Dendritic cell treated with granulocyte-macrophage colony-stimulating factor and Interleukin-4, amounts not matched to agents 40 ng/mL and 50 ng/mL, for 4 days (primary cell): ENCODE data around the gene URB1.

Source experiments
- H3K27ac Mint-ChIP-seq: one replicate; pipeline ENCODE4 v1.8.0; 2022; ENCODE audit warnings: mild to moderate bottlenecking, mixed read lengths
- H3K27me3 Mint-ChIP-seq: one replicate; pipeline ENCODE4 v1.8.0; 2022; ENCODE audit warnings: mild to moderate bottlenecking, mixed read lengths
- H3K36me3 Mint-ChIP-seq: one replicate; pipeline ENCODE4 v1.8.0; 2022; ENCODE audit warnings: low read depth, mixed read lengths
- H3K4me1 Mint-ChIP-seq: one replicate; pipeline ENCODE4 v1.8.0; 2022; ENCODE audit warnings: low read depth, mixed read lengths
- H3K4me3 Mint-ChIP-seq: one replicate; pipeline ENCODE4 v1.8.0; 2022; ENCODE audit warnings: mild to moderate bottlenecking, moderate library complexity, mixed read lengths
- H3K9me3 Mint-ChIP-seq: one replicate; pipeline ENCODE4 v1.8.0; 2022; ENCODE audit warnings: mixed read lengths
- intact Hi-C: fragments of 100-400 bp; cut with micrococcal nuclease; formaldehyde crosslinking; loops from one replicate; pipeline ENCODE4 v1.15.0; 2022

The URB1 gene

DNA sequence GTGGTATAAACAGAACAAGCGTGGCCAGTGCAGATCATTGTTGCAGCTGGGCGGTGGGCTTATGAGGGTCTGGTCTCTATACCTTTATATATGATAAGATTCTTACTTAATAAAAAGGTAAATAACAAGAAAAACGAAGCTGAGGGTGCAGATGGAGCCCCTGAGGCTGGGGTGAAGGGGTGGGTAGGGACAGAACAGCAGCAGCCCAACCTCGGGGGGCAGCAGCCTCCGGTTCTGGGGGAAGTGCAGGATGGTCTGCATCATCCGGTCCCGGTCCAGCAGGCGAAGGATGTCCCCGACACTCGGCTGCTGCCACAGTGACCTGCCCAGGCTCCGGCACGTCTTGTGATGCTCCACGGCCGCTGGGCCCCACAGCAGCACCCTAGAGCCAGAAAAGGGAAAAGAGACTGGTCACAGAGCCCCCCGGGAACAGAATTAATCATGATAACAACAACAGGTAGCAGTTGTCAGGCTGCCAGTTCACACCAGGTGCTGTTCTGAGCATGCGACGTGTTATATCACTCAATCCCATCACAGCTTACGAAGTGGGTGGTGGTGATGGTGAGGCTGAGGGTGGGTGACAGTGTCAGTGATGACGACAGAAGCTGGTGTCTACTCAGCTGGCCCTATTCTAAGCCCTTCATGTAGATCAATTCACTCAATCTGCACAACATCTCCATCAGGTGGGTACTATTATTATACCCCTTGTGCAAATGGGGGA is 58.7 kb downstream of the URB1 start:
- Mint-ChIP-seq H3K27ac (no peak overlapping the region), H3K36me3 (peaks cover 100% of the 10 kb centered on the region), H3K27me3 (no peaks in the 10 kb centered on the region), H3K4me1 (no peaks in the 10 kb centered on the region), H3K4me3 (no peak overlapping the region), H3K9me3 (no peaks in the 10 kb centered on the region)
- intact Hi-C loops = no loop called here

DNA sequence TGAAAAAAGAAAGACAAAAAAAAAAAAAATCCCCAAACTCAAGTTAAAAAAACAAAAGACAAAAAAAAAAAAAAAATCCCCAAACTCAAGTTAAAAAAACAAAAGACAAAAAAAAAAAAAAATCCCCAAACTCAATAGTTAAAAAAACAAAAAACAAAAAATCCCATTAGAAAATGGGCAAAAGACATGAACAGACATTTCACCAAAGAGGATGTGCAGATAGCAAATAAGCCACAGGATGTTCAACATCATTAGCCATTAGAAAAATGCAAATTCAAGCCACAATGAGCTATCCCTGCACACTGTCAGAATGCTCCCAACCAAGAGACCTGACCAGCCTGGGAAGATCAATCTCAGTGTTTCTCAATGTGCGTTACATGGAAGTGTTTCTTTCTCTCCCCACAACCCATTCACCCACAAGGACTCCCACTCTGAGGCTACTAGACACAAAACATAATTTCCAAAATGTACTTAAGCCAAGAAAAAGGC is 60.3 kb downstream of the URB1 start:
- intact Hi-C loops = no loop called here
- Mint-ChIP-seq H3K4me3 (no peak overlapping the region), H3K27ac (no peak overlapping the region), H3K36me3 (peaks cover 100% of the 10 kb centered on the region), H3K4me1 (no peaks in the 10 kb centered on the region), H3K27me3 (no peaks in the 10 kb centered on the region), H3K9me3 (no peaks in the 10 kb centered on the region)

DNA sequence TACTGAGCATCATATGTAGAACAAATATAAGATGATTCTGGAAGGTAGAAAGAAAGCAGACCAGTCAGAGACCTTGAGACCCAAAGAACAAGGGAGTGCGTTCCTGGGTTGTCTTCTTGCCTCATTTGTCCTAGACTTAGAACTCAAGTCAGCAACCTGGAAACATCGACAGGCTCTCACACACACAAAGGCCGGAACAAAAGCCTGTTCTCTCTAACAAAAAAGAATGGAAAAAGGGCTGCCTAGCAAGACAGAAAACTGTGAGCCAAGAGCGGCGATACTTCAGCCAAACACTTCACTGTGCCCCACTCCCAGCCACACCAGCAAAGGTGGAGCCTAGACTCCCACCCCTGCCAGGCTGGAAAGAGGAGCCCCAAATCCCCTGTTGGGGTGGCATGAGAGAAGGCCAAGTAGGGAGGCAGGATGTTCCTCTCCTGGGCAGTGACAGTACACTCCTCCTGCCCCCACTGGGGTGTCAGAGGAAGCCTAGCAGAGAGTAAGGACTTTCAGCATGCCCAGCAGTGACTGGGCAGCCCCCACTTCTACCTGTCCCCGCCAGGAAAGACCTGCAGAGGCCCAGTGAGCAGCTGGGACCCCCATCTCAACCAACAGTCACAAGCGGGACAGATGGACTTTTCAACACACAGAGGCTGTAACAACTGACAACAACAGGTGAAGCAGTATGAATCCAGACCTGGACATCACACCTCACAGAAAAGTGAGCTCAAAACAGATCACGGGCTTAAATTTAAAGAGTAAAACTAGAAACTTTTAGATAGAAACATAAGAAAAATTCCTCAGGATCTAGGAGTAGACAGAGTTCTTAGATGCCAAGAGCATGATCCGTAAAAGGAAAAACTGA is 61.1 kb downstream of the URB1 start:
- H3K4me1 Mint-ChIP-seq = no peaks in the 10 kb centered on the region
- H3K9me3 Mint-ChIP-seq = no peaks in the 10 kb centered on the region

DNA sequence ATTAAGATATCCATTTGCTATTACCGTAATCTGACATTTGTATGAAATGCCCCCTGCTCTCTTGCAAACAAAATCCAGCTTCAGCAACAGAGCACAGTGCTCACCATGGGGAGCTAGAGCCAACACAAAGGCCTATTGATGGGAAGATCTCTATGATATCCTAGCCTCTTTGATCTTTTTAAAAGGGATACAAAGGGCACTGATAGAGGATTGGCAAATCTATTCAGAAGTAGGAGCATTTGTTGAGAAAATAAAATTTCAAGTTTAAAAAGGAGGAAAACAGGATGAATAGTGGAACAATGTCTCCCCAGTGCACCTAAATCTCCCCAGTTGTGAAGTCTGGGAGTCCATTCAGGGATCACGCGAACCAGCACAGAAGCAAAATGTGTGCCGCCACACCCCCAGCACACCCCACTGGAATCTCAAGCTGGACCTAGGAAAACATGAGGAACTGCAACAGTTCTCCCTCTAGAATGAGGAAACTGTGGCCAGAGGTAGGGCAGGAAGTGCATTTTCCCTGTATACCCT is 62.0 kb downstream of the URB1 start:
- no peak overlapping the region for H3K4me3 Mint-ChIP-seq
- H3K27me3 Mint-ChIP-seq = no peaks in the 10 kb centered on the region
- intact Hi-C loops = no loop called here
- no peaks in the 10 kb centered on the region for H3K4me1 Mint-ChIP-seq
- H3K9me3 Mint-ChIP-seq = no peaks in the 10 kb centered on the region
- H3K27ac Mint-ChIP-seq = no peak overlapping the region
- H3K36me3 Mint-ChIP-seq = peaks cover 100% of the 10 kb centered on the region

More for the DNA sequence above, 61.1 kb downstream of the URB1 start:
- no peak overlapping the region for H3K4me3 Mint-ChIP-seq
- intact Hi-C loops = no loop called here
- peaks cover 100% of the 10 kb centered on the region for H3K36me3 Mint-ChIP-seq
- H3K27ac Mint-ChIP-seq = no peak overlapping the region
- H3K27me3 Mint-ChIP-seq = no peaks in the 10 kb centered on the region

DNA sequence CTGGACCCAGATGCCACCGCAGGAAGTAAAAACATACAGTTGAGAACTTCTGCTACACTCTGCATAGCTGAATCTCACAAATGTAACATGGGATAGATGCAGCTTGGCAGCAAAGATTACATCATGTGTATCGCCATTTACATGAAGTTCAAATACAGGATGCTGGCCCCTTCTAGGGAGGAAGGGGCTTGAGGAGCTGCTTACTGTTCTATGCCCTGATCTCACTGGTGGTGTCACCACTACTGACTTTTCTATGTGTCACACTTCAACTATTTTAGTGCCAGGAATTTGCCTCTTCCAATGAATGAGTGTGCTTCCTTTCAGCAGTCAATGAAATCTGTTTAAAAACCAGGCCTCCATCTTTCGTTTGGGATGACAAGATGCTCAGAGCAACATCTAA is 63.0 kb downstream of the URB1 start:
- no peaks in the 10 kb centered on the region for H3K4me1 Mint-ChIP-seq
- H3K27me3 Mint-ChIP-seq = no peaks in the 10 kb centered on the region
- H3K36me3 Mint-ChIP-seq = peaks cover 100% of the 10 kb centered on the region
- H3K4me3 Mint-ChIP-seq = no peak overlapping the region
- intact Hi-C loops = no loop called here
- no peak overlapping the region for H3K27ac Mint-ChIP-seq
- no peaks in the 10 kb centered on the region for H3K9me3 Mint-ChIP-seq

DNA sequence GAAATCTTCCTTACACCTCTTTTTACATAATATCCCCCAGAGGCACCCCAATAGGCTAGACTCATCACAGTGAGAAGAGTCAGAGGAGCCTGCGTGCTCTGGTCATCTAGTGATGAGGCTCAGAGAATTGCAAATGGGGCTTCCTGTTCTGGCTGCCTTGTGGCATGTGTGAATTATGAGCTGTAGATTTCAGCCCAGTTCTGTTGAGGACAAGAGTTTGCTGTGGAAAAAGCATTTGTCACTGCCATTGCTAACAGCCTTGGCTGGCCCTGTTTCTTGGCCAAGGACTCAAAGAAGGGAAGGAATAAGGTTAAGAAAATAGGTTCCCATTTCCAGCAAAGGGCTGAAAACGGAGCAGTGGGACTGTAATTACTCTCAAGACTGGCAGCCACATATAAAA is 63.5 kb downstream of the URB1 start:
- Mint-ChIP-seq H3K4me1 (no peaks in the 10 kb centered on the region), H3K4me3 (no peak overlapping the region), H3K9me3 (no peaks in the 10 kb centered on the region), H3K27ac (no peak overlapping the region), H3K36me3 (peaks cover 100% of the 10 kb centered on the region), H3K27me3 (no peaks in the 10 kb centered on the region)
- intact Hi-C loops = no loop called here

DNA sequence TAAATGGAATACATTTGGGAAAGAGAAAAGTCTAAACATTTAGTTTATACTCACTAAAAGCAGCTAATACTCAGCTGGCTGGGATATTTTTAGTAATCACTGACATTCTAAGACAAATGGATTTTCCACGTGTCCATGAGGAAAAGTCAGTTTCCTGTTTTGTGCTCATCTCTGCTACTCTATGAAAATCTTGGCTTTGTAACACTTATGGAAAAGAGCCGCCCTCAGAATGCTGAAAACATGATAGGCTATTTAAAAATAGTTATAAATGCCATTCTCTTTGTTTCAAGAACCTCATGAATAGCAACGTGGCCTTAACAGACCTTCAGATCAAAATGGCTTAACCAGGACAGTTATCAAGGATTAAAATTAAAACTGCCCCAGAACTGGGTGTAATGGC is 64.2 kb downstream of the URB1 start:
- intact Hi-C loops = no loop called here
- Mint-ChIP-seq H3K36me3 (peaks cover 100% of the 10 kb centered on the region), H3K27me3 (no peaks in the 10 kb centered on the region), H3K4me3 (no peak overlapping the region), H3K27ac (no peak overlapping the region), H3K9me3 (no peaks in the 10 kb centered on the region), H3K4me1 (no peaks in the 10 kb centered on the region)

DNA sequence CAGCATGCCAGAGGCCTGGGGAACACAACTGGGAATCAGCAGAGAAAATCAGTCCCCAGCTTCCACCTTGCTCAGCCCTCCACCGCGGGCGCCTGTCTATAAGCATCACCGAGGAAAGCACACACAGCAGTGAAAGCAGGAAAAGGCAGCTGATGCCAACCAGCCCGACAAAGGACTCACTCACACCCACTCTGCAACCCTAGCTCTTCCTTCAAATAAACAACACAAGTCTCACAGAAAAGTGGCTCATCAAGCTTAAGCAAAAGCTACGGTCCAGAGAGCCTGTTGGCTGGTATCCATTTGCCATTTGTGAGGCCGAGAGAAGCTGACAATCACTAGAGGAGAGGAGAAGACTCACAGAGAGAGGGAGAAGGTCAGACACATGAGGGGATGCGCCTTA is 67.1 kb downstream of the URB1 start:
- H3K27ac Mint-ChIP-seq = no peak overlapping the region
- intact Hi-C loops = no loop called here
- peaks cover 100% of the 10 kb centered on the region for H3K36me3 Mint-ChIP-seq

DNA sequence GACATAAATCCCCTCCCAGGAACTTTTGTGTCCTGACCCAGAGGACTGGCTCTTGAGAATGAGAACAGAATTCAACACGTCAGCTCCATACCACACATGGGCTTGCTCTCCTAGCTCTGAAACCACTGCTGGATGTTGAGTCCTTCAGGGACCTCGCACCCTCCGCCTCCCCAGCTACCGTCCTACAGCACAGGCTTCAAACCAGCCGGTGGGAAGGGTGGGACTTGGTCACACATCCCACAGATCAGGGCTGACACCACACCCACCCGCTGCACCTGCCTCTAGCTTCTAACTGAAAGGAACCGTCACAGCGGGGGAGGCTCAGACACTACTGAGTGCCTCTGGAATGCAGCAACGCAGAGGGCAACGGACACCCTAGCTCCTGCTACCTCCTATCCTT is 70.1 kb downstream of the URB1 start:
- Mint-ChIP-seq H3K27me3 (no peaks in the 10 kb centered on the region), H3K9me3 (no peaks in the 10 kb centered on the region), H3K27ac (no peak overlapping the region), H3K36me3 (peaks cover 100% of the 10 kb centered on the region), H3K4me3 (no peak overlapping the region), H3K4me1 (no peaks in the 10 kb centered on the region)
- intact Hi-C loops = no loop called here

More for the DNA sequence above, 67.1 kb downstream of the URB1 start:
- H3K27me3 Mint-ChIP-seq = no peaks in the 10 kb centered on the region
- no peak overlapping the region for H3K4me3 Mint-ChIP-seq
- H3K4me1 Mint-ChIP-seq = no peaks in the 10 kb centered on the region
- H3K9me3 Mint-ChIP-seq = no peaks in the 10 kb centered on the region

DNA sequence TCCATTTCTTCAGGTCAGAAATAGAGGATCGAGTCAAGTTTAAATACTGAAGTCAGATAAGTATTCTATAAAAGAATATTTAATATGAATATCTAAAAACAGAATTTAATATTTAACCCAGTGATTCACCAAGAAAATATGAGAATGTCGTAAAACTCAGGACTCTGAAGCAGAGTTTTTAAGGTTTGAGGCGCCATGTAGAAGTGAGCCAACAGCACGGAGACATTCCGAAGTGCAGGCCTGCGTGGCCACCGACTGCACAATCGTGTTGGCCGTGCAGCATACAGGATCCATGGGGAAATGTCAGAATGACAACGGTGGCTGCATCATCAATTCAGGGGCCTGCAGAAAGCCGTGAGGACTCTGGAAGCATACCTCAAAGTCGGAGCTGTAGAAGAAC is 70.7 kb downstream of the URB1 start:
- intact Hi-C loops = no loop called here
- Mint-ChIP-seq H3K27me3 (no peaks in the 10 kb centered on the region), H3K4me1 (no peaks in the 10 kb centered on the region), H3K27ac (no peak overlapping the region), H3K9me3 (no peaks in the 10 kb centered on the region), H3K4me3 (no peak overlapping the region), H3K36me3 (peaks cover 100% of the 10 kb centered on the region)

DNA sequence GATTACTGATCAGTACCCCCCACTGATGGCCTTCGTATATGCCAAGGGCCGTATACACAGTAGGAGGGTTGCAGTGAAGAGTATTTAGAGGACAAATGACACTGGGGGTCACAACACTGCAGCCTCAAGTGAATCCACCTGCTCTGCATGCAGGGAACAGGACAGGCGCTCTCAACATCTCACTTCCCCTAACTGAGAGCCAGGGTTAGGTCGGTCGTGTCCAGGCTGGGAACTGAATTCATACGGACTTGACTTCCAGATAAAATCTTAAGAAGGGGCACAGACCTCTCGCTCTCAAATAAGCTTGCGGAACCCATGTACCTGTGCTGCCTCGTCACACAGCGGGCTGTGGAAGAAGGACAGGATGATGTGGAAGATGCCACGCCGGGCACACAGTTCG is 71.3 kb downstream of the URB1 start:
- Mint-ChIP-seq H3K27ac (no peak overlapping the region), H3K27me3 (no peaks in the 10 kb centered on the region), H3K4me1 (no peaks in the 10 kb centered on the region), H3K4me3 (no peak overlapping the region), H3K36me3 (peaks cover 100% of the 10 kb centered on the region), H3K9me3 (no peaks in the 10 kb centered on the region)
- intact Hi-C loops = no loop called here

DNA sequence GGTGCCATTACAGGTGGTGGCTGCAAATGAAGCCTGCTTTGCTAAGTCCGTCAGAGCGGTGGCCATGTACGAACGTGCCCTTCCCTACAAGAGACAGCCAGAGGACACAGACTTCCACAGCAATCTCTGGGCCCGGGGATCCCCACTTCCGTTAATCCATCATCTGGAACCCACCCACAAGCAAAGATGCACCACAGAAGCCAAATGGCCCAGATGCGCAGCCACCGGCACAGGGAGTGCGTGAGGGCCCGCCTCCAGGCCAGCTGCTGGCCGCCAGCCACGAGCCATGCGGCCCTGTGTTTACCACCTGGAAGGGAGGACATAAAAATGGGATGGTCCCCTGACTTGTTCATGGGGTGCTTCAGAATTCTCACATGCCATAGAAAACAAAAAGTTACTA is 72.1 kb downstream of the URB1 start:
- no peak overlapping the region for H3K27ac Mint-ChIP-seq
- no peaks in the 10 kb centered on the region for H3K4me1 Mint-ChIP-seq
- peaks cover 100% of the 10 kb centered on the region for H3K36me3 Mint-ChIP-seq
- no peaks in the 10 kb centered on the region for H3K9me3 Mint-ChIP-seq
- intact Hi-C loops = no loop called here
- H3K4me3 Mint-ChIP-seq = no peak overlapping the region
- H3K27me3 Mint-ChIP-seq = no peaks in the 10 kb centered on the region

DNA sequence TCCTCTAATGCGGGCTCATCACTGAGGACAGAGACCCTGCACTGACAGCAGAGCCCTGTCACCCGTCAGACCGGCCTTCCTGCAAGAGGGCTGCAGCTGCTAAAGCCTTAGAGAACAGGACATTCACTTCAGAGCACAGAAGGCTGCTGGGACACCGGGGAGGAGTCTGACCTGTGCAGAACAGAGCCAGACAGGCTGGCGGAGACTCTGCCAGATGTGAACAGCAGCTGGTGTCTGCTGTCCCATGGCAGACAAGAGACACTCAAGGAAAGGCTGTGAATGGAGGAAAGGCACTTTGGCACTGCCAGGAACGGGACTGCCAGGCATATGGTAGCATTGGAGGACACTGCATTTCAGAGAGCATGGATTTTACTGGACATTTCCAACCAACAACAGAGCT is 72.8 kb downstream of the URB1 start:
- Mint-ChIP-seq H3K36me3 (peaks cover 98% of the 10 kb centered on the region), H3K27ac (no peak overlapping the region), H3K4me1 (no peaks in the 10 kb centered on the region), H3K27me3 (no peaks in the 10 kb centered on the region), H3K9me3 (no peaks in the 10 kb centered on the region), H3K4me3 (no peak overlapping the region)
- intact Hi-C loops = no loop called here

DNA sequence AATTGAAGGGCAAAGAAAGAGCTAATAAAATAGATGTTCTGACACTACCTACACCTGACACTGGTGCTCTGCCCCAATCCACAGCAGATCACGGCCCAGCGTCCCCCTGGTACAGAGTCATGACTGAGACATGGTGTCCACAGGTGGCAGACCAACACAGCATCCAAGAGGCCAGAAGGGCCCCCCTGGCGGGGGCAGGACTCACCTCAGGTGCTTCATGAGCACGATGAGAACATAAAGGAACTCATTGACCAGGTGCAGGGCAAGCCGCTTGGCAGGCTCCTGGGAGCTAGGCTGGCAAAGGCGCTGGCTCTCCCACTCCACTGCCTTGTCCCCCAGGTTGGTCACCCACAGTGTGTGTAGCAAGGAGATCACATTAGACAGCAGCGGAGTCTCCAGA is 73.8 kb downstream of the URB1 start:
- Mint-ChIP-seq H3K36me3 (peaks cover 97% of the 10 kb centered on the region), H3K4me3 (no peak overlapping the region), H3K9me3 (no peaks in the 10 kb centered on the region), H3K4me1 (no peaks in the 10 kb centered on the region), H3K27me3 (no peaks in the 10 kb centered on the region), H3K27ac (no peak overlapping the region)
- intact Hi-C loops = no loop called here
